ENCODE results near the gene BLVRB.
A peak's percentile ranks its signal among the peaks of the same experiment; 100 is the strongest.

Gene BLVRB

DNA sequence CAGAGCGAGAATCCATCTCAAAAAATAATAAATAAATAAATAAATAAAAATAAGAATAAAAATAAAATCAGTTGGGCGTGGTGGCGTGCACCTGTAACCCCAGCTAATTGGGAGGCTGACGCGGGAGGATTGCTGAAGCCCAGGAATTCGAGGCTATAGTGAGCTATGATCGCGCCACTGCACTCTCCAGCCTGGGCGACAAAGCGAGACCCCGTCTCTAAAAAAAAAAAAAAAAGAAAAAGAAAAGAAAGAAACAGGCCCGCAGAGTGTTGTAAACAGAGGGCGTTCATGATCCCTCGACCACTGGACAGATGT lies 45.1 kb downstream of the BLVRB start:
- peak overlapping the region in 1 of 2 donors; percentile 68 for H3K4me3 ChIP-seq (ENCODE audit: low read length in 2 of 2)

DNA sequence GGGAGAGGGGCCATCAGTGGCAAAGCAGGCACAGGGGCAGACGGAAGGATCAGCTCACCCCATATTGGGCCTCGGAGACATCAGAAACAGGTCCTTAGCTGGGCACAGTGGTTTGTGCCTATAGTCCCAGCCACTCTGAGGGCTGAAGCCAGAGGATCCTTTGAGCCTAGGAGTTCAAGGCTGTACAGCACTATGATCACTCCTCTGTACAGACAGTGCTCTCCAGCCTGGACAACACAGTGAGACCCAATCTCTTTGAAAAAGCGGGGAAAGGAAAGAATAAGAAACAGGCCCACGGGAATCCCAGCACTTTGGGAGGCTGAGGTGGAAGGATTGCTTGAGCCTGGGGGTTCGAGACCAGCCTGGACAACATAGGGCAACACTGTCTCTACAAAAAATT lies 45.8 kb downstream of the BLVRB start:
- H2AK5ac ChIP-seq (ENCODE audit: low read depth, low read length) = peak overlapping the region; percentile 73
- no peak overlapping the region for H4K91ac ChIP-seq (ENCODE audit: low read depth, low read length, poor library complexity)
- WGBS, 2 donors (ENCODE audit: extremely low coverage in 2 of 2, insufficient read length in 2 of 2, insufficient replicate concordance in 1 of 2) = no CpG with 5 or more reads among the region's 5 CpGs
- no peak overlapping the region for H2AFZ ChIP-seq (ENCODE audit: low read length)
- H3K23ac ChIP-seq (ENCODE audit: low read depth, low read length, poor library complexity) = no peak overlapping the region
- H3K4ac ChIP-seq (ENCODE audit: low read length) = no peak overlapping the region
- H3K4me3 ChIP-seq (ENCODE audit: low read length in 2 of 2) = no peak overlapping the region
- peaks cover 1 to 14% of the 10 kb centered on the region in 2 donors for H3K36me3 ChIP-seq (replicated peaks in 1 of 2; ENCODE audit: control insufficient read depth in 2 of 2, insufficient read depth in 2 of 2, low read length in 2 of 2)
- no peaks in the 10 kb centered on the region for H3K9me3 ChIP-seq (replicated peaks in 1 of 2; ENCODE audit: control insufficient read depth in 2 of 2, insufficient read depth in 1 of 2, low read depth in 1 of 2, low read length in 2 of 2)
- H3K18ac ChIP-seq (ENCODE audit: low read length) = no peak overlapping the region
- H4K8ac ChIP-seq (ENCODE audit: low read depth, low read length) = no peak overlapping the region
- peaks cover 2% of the 10 kb centered on the region for H3K79me1 ChIP-seq (ENCODE audit: low read depth, low read length)
- H2BK120ac ChIP-seq (ENCODE audit: low read depth, low read length) = no peak overlapping the region
- H2BK5ac ChIP-seq (ENCODE audit: low read length) = no peak overlapping the region
- peak overlapping the region; percentile 34 for H2BK15ac ChIP-seq (ENCODE audit: low read length)
- no peak overlapping the region for H3K14ac ChIP-seq (ENCODE audit: low read length)
- H3K27me3 ChIP-seq (ENCODE audit: control insufficient read depth in 3 of 3, insufficient read depth in 3 of 3, low read depth in 1 of 3, low read length in 3 of 3) = no peaks in the 10 kb centered on the region
- H3K4me1 ChIP-seq (ENCODE audit: control insufficient read depth in 2 of 2, insufficient read depth in 1 of 2, low read depth in 1 of 2, low read length in 2 of 2) = peaks cover 7 to 10% of the 10 kb centered on the region in 2 donors
- H3K9ac ChIP-seq (ENCODE audit: low read depth, low read length, poor library complexity) = no peak overlapping the region
- no peak overlapping the region for H3K4me2 ChIP-seq (ENCODE audit: insufficient read depth, low read length, poor library complexity, severe bottlenecking)
- no peak for DNase-seq (ENCODE audit: low spot score)
- no peak overlapping the region for H3K27ac ChIP-seq (replicated peaks; ENCODE audit: low read length)
- H2BK12ac ChIP-seq (ENCODE audit: low read length) = no peak overlapping the region

More for the DNA sequence above, 45.1 kb downstream of the BLVRB start:
- Histone ChIP-seq H2BK120ac (ENCODE audit: low read depth, low read length) (no peak overlapping the region), H2BK5ac (ENCODE audit: low read length) (peak overlapping the region; percentile 97), H2AK5ac (ENCODE audit: low read depth, low read length) (no peak overlapping the region), H3K79me1 (ENCODE audit: low read depth, low read length) (peaks cover 2% of the 10 kb centered on the region), H3K36me3 (replicated peaks in 1 of 2; ENCODE audit: control insufficient read depth in 2 of 2, insufficient read depth in 2 of 2, low read length in 2 of 2) (peaks cover 1 to 14% of the 10 kb centered on the region in 2 donors), H3K18ac (ENCODE audit: low read length) (no peak overlapping the region), H2AFZ (ENCODE audit: low read length) (peak overlapping the region; percentile 99), H3K27ac (replicated peaks; ENCODE audit: low read length) (peak overlapping the region; percentile 99), H3K9me3 (replicated peaks in 1 of 2; ENCODE audit: control insufficient read depth in 2 of 2, insufficient read depth in 1 of 2, low read depth in 1 of 2, low read length in 2 of 2) (no peaks in the 10 kb centered on the region), H2BK15ac (ENCODE audit: low read length) (no peak overlapping the region), H3K4ac (ENCODE audit: low read length) (no peak overlapping the region), H3K4me2 (ENCODE audit: insufficient read depth, low read length, poor library complexity, severe bottlenecking) (peak overlapping the region; percentile 92), H3K23ac (ENCODE audit: low read depth, low read length, poor library complexity) (no peak overlapping the region), H3K27me3 (ENCODE audit: control insufficient read depth in 3 of 3, insufficient read depth in 3 of 3, low read depth in 1 of 3, low read length in 3 of 3) (no peaks in the 10 kb centered on the region), H2BK12ac (ENCODE audit: low read length) (no peak overlapping the region), H4K8ac (ENCODE audit: low read depth, low read length) (no peak overlapping the region), H3K4me1 (ENCODE audit: control insufficient read depth in 2 of 2, insufficient read depth in 1 of 2, low read depth in 1 of 2, low read length in 2 of 2) (peaks cover 7 to 10% of the 10 kb centered on the region in 2 donors), H3K14ac (ENCODE audit: low read length) (no peak overlapping the region), H4K91ac (ENCODE audit: low read depth, low read length, poor library complexity) (no peak overlapping the region), H3K9ac (ENCODE audit: low read depth, low read length, poor library complexity) (no peak overlapping the region)
- no peak for DNase-seq (ENCODE audit: low spot score)
- no CpG with 5 or more reads among the region's 14 CpGs for WGBS, 2 donors (ENCODE audit: extremely low coverage in 2 of 2, insufficient read length in 2 of 2, insufficient replicate concordance in 1 of 2)

DNA sequence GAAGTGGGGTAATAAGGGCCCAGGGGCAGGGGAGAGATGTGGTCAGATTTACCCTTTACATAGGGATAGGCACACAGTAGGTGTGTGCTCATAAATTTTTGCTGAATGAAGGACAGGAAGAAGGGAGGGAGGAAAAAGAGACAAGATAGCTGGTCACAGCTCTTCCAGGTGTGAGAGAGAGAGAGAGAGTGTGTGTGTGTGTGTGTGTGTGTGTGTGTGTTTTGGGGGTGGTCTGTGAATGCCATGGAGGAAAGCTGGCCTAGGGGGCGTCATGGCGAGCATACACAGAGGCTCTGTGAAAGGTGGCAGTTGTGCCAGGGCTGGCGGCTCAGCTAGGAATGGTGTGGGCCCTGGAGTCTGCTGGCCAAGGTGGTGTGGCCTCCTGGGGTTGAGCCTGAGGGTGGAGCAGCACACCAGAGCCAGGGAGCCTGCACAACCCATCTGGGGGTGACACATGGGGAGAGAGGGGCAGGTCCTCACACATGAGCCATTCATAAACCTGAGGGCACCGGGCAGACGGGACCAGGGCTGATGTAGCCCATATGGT lies 46.4 kb downstream of the BLVRB start:
- DNase-seq (ENCODE audit: low spot score) = no peak
- Histone ChIP-seq H3K27ac (replicated peaks; ENCODE audit: low read length) (no peak overlapping the region), H3K4ac (ENCODE audit: low read length) (peak overlapping the region; percentile 85), H3K14ac (ENCODE audit: low read length) (no peak overlapping the region), H3K4me3 (ENCODE audit: low read length in 2 of 2) (no peak overlapping the region), H3K79me1 (ENCODE audit: low read depth, low read length) (peaks cover 2% of the 10 kb centered on the region), H2BK120ac (ENCODE audit: low read depth, low read length) (peak overlapping the region; percentile 0), H3K23ac (ENCODE audit: low read depth, low read length, poor library complexity) (no peak overlapping the region), H3K9me3 (replicated peaks in 1 of 2; ENCODE audit: control insufficient read depth in 2 of 2, insufficient read depth in 1 of 2, low read depth in 1 of 2, low read length in 2 of 2) (no peaks in the 10 kb centered on the region), H3K36me3 (replicated peaks in 1 of 2; ENCODE audit: control insufficient read depth in 2 of 2, insufficient read depth in 2 of 2, low read length in 2 of 2) (peaks cover 1 to 14% of the 10 kb centered on the region in 2 donors), H2BK15ac (ENCODE audit: low read length) (peak overlapping the region; percentile 34), H3K4me1 (ENCODE audit: control insufficient read depth in 2 of 2, insufficient read depth in 1 of 2, low read depth in 1 of 2, low read length in 2 of 2) (peaks cover 7 to 8% of the 10 kb centered on the region in 2 donors), H3K18ac (ENCODE audit: low read length) (no peak overlapping the region), H2AK5ac (ENCODE audit: low read depth, low read length) (peak overlapping the region; percentile 73), H3K27me3 (ENCODE audit: control insufficient read depth in 3 of 3, insufficient read depth in 3 of 3, low read depth in 1 of 3, low read length in 3 of 3) (no peaks in the 10 kb centered on the region), H2BK5ac (ENCODE audit: low read length) (no peak overlapping the region), H3K4me2 (ENCODE audit: insufficient read depth, low read length, poor library complexity, severe bottlenecking) (no peak overlapping the region), H4K8ac (ENCODE audit: low read depth, low read length) (no peak overlapping the region), H4K91ac (ENCODE audit: low read depth, low read length, poor library complexity) (no peak overlapping the region), H3K9ac (ENCODE audit: low read depth, low read length, poor library complexity) (no peak overlapping the region), H2AFZ (ENCODE audit: low read length) (no peak overlapping the region), H2BK12ac (ENCODE audit: low read length) (no peak overlapping the region)
- WGBS, 2 donors (ENCODE audit: extremely low coverage in 2 of 2, insufficient read length in 2 of 2, insufficient replicate concordance in 1 of 2) = no CpG with 5 or more reads among the region's 5 CpGs

- Histone ChIP-seq H3K27me3 (ENCODE audit: control insufficient read depth in 3 of 3, insufficient read depth in 3 of 3, low read depth in 1 of 3, low read length in 3 of 3) (no peaks in the 10 kb centered on the region), H3K18ac (ENCODE audit: low read length) (no peak overlapping the region), H2AFZ (ENCODE audit: low read length) (no peak overlapping the region), H3K23ac (ENCODE audit: low read depth, low read length, poor library complexity) (no peak overlapping the region), H3K36me3 (replicated peaks in 1 of 2; ENCODE audit: control insufficient read depth in 2 of 2, insufficient read depth in 2 of 2, low read length in 2 of 2) (peaks cover 1 to 10% of the 10 kb centered on the region in 2 donors), H3K4ac (ENCODE audit: low read length) (no peak overlapping the region), H4K91ac (ENCODE audit: low read depth, low read length, poor library complexity) (no peak overlapping the region), H3K79me1 (ENCODE audit: low read depth, low read length) (peaks cover under 1% of the 10 kb centered on the region), H3K9me3 (replicated peaks in 1 of 2; ENCODE audit: control insufficient read depth in 2 of 2, insufficient read depth in 1 of 2, low read depth in 1 of 2, low read length in 2 of 2) (no peaks in the 10 kb centered on the region), H3K27ac (replicated peaks; ENCODE audit: low read length) (no peak overlapping the region), H2BK5ac (ENCODE audit: low read length) (no peak overlapping the region), H4K8ac (ENCODE audit: low read depth, low read length) (no peak overlapping the region), H2BK120ac (ENCODE audit: low read depth, low read length) (no peak overlapping the region), H2BK15ac (ENCODE audit: low read length) (no peak overlapping the region), H2AK5ac (ENCODE audit: low read depth, low read length) (no peak overlapping the region), H3K14ac (ENCODE audit: low read length) (no peak overlapping the region), H3K9ac (ENCODE audit: low read depth, low read length, poor library complexity) (no peak overlapping the region), H2BK12ac (ENCODE audit: low read length) (no peak overlapping the region), H3K4me1 (ENCODE audit: control insufficient read depth in 2 of 2, insufficient read depth in 1 of 2, low read depth in 1 of 2, low read length in 2 of 2) (peaks cover 7 to 13% of the 10 kb centered on the region in 2 donors), H3K4me3 (ENCODE audit: low read length in 2 of 2) (no peak overlapping the region), H3K4me2 (ENCODE audit: insufficient read depth, low read length, poor library complexity, severe bottlenecking) (no peak overlapping the region)
- no peak for DNase-seq (ENCODE audit: low spot score)
- WGBS, 2 donors (ENCODE audit: extremely low coverage in 2 of 2, insufficient read length in 2 of 2, insufficient replicate concordance in 1 of 2) = no CpG with 5 or more reads among the region's 3 CpGs
These were observed 47.5 kb downstream of the BLVRB start for GRCh38 chr19:40418040-40418439.

Measured in neuronal stem cell (in vitro differentiated cells).